CD1c-positive myeloid dendritic cell (primary cell): ENCODE data around the gene GAREM2.

Source experiments
- DNase-seq: peaks from one replicate; pipeline ENCODE4 v3.0.0-alpha.2; 2016; ENCODE audit errors: extremely low spot score

The GAREM2 gene

DNA sequence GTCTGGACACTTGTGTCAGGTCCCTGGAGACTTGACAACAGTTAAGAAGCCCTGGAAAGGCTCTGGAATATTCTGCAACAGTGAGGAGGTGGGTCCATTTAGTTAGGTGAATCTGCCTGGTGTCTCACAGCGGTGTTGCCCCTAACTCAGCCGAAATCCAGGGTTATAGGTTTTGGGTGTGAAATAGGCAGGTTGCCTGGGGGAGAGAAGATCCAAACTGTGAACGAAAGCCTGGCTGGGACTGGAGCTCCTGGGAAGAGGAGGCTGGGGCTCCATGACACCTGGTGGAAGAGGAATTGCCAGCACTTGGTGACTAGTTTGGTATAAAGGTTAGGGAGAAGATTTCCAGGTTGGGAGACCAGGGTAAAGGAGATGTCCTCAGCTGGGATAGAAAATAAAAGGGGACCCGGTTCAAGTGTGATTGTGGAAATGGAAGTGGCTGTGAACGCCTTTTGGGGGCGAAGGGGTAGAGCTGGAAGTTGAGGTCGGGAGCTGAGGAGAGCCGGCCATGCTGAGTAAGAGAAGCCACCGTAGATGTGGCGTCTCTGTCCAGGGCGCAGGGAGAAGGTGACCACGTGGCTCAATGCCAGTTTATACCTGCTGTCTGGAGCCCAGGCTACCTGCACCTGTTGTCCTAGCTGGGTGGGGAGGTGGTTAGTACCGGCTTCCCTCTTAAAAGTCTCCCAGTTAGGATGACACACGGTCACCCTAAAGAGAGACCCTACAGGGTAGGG lies 3.0 kb upstream of the GAREM2 start:
- DNase-seq = no peak

DNA sequence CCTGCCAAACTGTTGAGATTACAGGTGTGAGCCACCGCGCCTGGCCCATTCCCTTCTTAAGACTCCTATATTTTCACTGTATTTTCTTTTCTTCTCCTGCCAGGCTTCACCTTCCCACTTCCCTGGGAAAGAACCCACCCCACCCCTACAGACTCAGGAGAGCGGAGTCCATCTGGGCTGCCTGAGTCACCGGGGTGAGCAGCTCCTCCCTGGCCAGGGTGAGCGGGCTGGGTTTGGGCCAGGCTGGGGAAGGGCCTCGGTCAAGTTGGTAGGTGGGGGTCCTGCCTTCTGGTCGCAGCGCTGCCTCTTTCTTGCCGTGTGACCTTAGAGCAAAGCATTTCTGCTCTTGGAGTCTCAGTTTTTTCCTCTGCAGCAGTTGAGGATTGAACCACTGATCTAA lies 2.1 kb upstream of the GAREM2 start:
- no peak for DNase-seq

GRCh38 chr2:26172189-26172870 lies 558 bp upstream of the GAREM2 start:
- DNase-seq = no peak

GRCh38 chr2:26173776-26174482 lies 1.0 kb downstream of the GAREM2 start:
- no peak for DNase-seq

DNA sequence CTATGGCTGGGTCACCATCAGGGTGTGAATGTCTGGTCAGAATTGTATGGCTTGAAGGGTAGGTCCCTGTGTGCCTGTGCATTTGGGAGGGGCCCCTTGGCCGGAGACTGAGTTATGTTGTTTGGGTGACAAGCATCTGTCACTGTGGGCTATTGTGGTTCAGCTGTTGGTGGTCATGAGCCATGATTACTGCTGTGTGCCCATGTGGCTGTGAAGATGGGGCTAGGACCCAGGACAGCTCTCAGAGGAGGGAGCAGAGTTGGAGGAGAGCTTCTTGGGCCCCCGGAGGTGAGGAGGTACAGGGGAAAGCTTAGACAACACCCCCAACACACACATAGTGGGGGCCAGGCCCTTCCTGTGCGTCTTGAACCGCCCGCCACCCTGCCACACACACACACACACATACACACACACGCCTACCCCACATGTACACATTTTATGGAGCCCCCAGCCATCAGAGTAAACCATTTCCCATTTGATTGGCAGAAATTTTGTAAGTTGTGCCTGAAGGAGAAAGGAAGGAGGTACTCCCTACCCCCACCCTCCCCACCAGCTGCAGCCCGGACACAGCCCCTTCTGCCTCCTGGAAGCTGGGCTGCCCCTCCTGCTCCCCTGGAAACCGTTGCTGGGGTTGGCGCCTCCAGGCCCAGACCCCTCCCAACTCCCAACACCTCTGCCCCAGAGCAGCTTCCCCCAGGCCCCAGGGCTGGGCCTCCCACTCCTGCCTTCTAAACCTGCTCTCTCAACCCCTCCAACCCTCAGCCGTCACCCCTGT lies 2.0 kb downstream of the GAREM2 start:
- DNase-seq = no peak

DNA sequence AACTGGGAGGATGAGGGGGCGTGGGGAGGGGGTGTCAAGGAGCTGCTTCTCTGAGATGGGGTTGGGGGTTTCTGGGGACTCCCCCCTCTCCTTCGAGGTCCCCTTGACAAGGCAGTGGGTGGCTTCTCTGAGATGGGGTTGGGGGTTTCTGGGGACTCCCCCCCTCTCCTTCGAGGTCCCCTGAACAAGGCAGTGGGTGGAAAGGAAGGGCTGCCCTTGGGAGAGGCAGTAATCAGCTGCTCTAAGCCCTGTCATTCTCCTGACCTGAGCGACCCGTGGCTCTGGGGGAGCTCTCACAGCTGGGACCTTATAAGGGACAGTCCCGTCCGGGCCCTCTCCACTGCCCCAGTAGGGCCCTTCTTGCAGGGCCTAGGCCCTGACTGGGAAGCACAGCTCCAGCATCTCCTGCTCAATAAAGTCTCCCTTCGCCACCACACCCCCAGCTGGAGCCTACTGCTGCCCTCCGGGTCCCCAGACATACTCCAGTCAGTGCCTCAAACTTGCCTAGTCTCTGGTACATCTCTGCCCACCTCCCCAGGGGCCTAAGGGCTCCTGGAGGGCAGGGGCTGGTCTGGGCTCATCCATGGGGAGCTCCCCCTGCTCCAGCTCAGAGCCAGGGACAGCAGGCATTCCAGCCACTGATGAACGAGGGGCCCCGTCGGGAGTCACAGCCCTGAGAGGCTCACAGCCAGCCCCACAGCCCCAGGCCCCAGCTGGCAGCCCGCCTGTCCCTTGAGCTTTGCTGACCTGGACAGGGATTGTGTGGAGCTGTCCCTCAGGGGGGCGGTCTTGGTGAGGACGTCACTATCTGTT lies 2.8 kb downstream of the GAREM2 start:
- DNase-seq = no peak

- no peak for DNase-seq
These were observed 3.4 kb downstream of the GAREM2 start for GRCh38 chr2:26176279-26176615.

DNA sequence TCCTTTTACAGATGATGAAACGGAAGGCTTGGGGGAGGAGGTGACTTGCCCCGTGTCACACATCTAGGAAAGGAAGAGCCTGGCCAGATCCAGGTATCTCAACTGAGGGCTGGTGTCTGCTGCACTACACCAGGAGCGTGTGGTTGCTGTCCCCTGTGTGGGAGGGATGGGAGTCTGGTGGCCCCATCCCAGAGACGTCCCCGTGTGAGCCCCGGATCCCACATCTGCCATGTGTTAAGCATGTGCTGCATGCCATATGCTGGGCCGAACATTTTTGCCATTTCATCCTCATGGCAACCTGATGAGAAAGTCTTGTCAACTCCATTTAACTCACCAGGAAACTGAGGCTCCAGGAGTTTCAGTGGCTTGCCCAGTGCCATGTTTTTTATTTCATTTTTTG lies 4.2 kb downstream of the GAREM2 start:
- no peak for DNase-seq

- DNase-seq = no peak
These were observed 5.4 kb downstream of the GAREM2 start for GRCh38 chr2:26178246-26178645.

- DNase-seq = peak; percentile 34
These were observed 6.0 kb downstream of the GAREM2 start for GRCh38 chr2:26178746-26179436.

DNA sequence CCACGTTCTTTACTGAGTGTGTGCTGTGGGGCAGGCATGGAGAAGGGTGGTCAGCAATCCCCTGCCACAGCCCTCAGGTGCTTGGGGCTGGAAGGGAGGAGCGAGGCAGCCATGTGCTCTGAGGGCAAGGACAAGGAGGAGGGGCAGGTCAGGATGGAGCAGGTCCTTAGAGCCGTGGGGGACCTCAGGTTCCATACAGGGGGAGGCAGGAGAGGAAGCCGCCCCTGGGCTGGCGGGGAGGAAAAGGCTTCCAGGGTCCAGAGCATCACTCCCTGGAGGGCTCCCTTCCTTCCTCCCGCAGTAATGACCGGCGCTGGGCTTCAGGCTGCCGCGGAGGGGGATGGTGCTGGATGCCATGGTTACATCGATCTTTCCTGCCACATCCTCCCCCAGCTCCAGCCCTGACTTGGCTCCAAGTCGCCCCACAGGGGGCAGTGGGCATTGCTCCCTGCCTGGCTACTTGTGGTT lies 6.6 kb downstream of the GAREM2 start:
- no peak for DNase-seq

- DNase-seq = no peak
These were observed 9.6 kb downstream of the GAREM2 start for GRCh38 chr2:26182441-26182840.

- no peak for DNase-seq
These were observed 10.2 kb downstream of the GAREM2 start for GRCh38 chr2:26182887-26183630.

- DNase-seq = no peak
These were observed 11.2 kb downstream of the GAREM2 start for GRCh38 chr2:26184121-26184520.

GRCh38 chr2:26184555-26185303 lies 11.8 kb downstream of the GAREM2 start:
- peak; percentile 94 for DNase-seq

DNA sequence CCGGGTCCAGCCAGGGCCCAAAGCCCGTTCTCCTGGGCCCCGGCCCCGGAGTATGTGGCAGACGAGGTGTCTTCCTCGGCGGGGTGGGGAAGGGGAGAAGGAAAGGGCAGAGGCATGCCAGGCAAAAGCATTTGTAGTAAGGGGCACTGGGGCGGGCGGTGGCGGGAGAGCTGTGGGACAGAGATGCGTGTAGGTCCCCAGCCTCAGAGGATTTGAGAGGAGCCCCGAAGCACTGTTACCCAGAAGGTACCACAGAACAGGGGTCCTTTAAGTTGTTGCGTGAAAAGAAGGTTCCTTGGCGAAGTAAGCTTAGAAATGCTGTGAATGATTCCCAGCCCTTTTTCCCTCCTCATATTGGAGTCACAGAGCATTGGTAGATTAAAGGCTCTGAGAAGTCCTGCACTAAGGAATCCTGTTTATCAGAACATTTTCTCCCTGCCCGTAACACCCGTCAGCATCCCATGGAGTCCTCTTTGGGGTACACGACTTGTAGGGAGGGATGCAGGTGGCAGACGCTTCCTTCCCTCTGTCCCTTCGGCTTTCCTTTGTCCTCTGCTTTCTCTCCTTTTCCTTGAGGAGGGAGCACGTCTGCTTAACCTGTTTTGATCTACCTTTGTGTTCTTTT lies 12.5 kb downstream of the GAREM2 start:
- no peak for DNase-seq

GRCh38 chr2:26185954-26186770 lies 13.3 kb downstream of the GAREM2 start:
- peak; percentile 9 for DNase-seq

GRCh38 chr2:26187114-26187513 lies 14.2 kb downstream of the GAREM2 start:
- DNase-seq = no peak
